ENCODE results near the gene CASTOR1. TPM values are rescaled to one million over a fixed set of nuclear protein-coding genes. Genes with fewer than 3 reads are reported as not detected.
"Not testable (repeated sequence)": the region's sequence is repeated elsewhere in the genome, so short reads cannot be mapped to it uniquely, and the experiment has no call there.

Gene CASTOR1
- 0.16 and 4.9 TPM in 2 replicates for total RNA-seq (ENCODE audit: low replicate concordance)

GRCh38 chr22:30289141-30289979, at the start of gene CASTOR1:
CASTOR1 (minus strand) TSS chr22:30289505; CDS start chr22:30289497, 8 bp downstream.
- peak; percentile 95 for DNase-seq (ENCODE audit: low read depth)
- H3K4me3 ChIP-seq (ENCODE audit: low read depth, low read length) = peak within 1 kb of the TSS; percentile 90
- TF ChIP-seq CTCF (IDR thresholded peaks at IDR 0.05; ENCODE audit: insufficient read depth, low read length) = no peak

- DNase-seq (ENCODE audit: low read depth) = no peak
- H3K4me3 ChIP-seq (ENCODE audit: low read depth, low read length) = no peak overlapping the region
- TF ChIP-seq CTCF (IDR thresholded peaks at IDR 0.05; ENCODE audit: insufficient read depth, low read length) = no peak
Observed at GRCh38 chr22:30338802-30339201, 49.5 kb upstream of the CASTOR1 start.

GRCh38 chr22:30338341-30338740, 49.0 kb upstream of the CASTOR1 start:
- not testable (repeated sequence) for H3K4me3 ChIP-seq (ENCODE audit: low read depth, low read length); DNase-seq (ENCODE audit: low read depth)

- H3K4me3 ChIP-seq (ENCODE audit: low read depth, low read length) = no peak overlapping the region
- TF ChIP-seq CTCF (IDR thresholded peaks at IDR 0.05; ENCODE audit: insufficient read depth, low read length) = no peak
- no peak for DNase-seq (ENCODE audit: low read depth)
Observed at GRCh38 chr22:30337461-30337778, 48.1 kb upstream of the CASTOR1 start.

GRCh38 chr22:30336752-30337460, 47.6 kb upstream of the CASTOR1 start:
- DNase-seq (ENCODE audit: low read depth) = no peak
- TF ChIP-seq CTCF (IDR thresholded peaks at IDR 0.05; ENCODE audit: insufficient read depth, low read length) = no peak
- H3K4me3 ChIP-seq (ENCODE audit: low read depth, low read length) = no peak overlapping the region

GRCh38 chr22:30335236-30335635, 45.9 kb upstream of the CASTOR1 start:
- DNase-seq (ENCODE audit: low read depth) = no peak
- no peak overlapping the region for H3K4me3 ChIP-seq (ENCODE audit: low read depth, low read length)
- no peak for TF ChIP-seq CTCF (IDR thresholded peaks at IDR 0.05; ENCODE audit: insufficient read depth, low read length)

- H3K4me3 ChIP-seq (ENCODE audit: low read depth, low read length) = no peak overlapping the region
- no peak for TF ChIP-seq CTCF (IDR thresholded peaks at IDR 0.05; ENCODE audit: insufficient read depth, low read length)
- DNase-seq (ENCODE audit: low read depth) = no peak
Observed at GRCh38 chr22:30334646-30335045, 45.3 kb upstream of the CASTOR1 start.
